ENCODE results near the gene RACK1. TPM values are rescaled to one million over a fixed set of nuclear protein-coding genes. Genes with fewer than 3 reads are reported as not detected.

RACK1 gene
- total RNA-seq, 1 experiment from 2014 or later, result 2,552 TPM

GRCh38 chr5:181259283-181259682 lies 15.6 kb upstream of the RACK1 start:
- Histone ChIP-seq H3K14ac (ENCODE audit: insufficient read depth, low read length) (no peak overlapping the region), H2BK20ac (ENCODE audit: low read depth, low read length, poor library complexity, severe bottlenecking) (no peak overlapping the region), H2BK120ac (ENCODE audit: low read depth, low read length, poor library complexity, severe bottlenecking) (no peak overlapping the region), H3K56ac (ENCODE audit: insufficient read length, low read depth, low read length) (no peak overlapping the region), H3K4me1 (ENCODE audit: insufficient read depth, low read length) (peaks cover 2% of the 10 kb centered on the region; the same call in 1 of the 2 replicates), H2AK5ac (ENCODE audit: insufficient read length, low read length) (no peak overlapping the region), H3K18ac (ENCODE audit: insufficient read length, low read depth, low read length) (no peak overlapping the region), H4K8ac (replicated peaks; ENCODE audit: insufficient read length, low read depth, low read length) (no peak overlapping the region), H2BK5ac (ENCODE audit: insufficient read length, low read length) (no peak overlapping the region), H4K91ac (ENCODE audit: insufficient read length, low read depth, low read length) (no peak overlapping the region), H3K79me1 (ENCODE audit: insufficient read depth, low read depth, low read length, poor library complexity, severe bottlenecking) (peaks cover 4% of the 10 kb centered on the region), H3K23me2 (ENCODE audit: insufficient read length, low read depth, low read length, poor library complexity, severe bottlenecking) (peaks cover 17% of the 10 kb centered on the region), H3T11ph (ENCODE audit: low read length) (no peak overlapping the region), H2BK15ac (ENCODE audit: low read depth, low read length) (no peak overlapping the region), H3K4ac (ENCODE audit: low read depth, low read length) (no peak overlapping the region), H3K4me2 (ENCODE audit: insufficient read depth, insufficient read length, low read length) (peak overlapping the region; percentile 99), H3K27me3 (ENCODE audit: insufficient read depth, low read length) (no peaks in the 10 kb centered on the region), H4K5ac (ENCODE audit: insufficient read length, low read depth, low read length) (no peak overlapping the region), H3K27ac (ENCODE audit: insufficient read length, low read depth, low read length) (no peak overlapping the region), H3K23ac (ENCODE audit: insufficient read length, low read depth, low read length) (no peak overlapping the region), H2BK12ac (ENCODE audit: insufficient read length, low read depth, low read length) (no peak overlapping the region), H2AFZ (ENCODE audit: low read length) (no peak overlapping the region), H4K20me1 (ENCODE audit: control insufficient read depth, insufficient read depth, insufficient read length) (no peaks in the 10 kb centered on the region), H3K9me3 (ENCODE audit: control insufficient read depth, low read depth, low read length) (no peaks in the 10 kb centered on the region), H3K9ac (ENCODE audit: extremely low read depth, insufficient read length, low read length) (peak overlapping the region; percentile 64), H3K79me2 (ENCODE audit: insufficient read depth, low read length) (peaks cover 6% of the 10 kb centered on the region)
- Mint-ChIP-seq H3K27me3 (ENCODE audit: low read depth) (no peaks in the 10 kb centered on the region), H3K36me3 (ENCODE audit: insufficient read depth in 1 of 3, low read depth in 3 of 3) (peaks cover 14 to 37% (median 33%) of the 10 kb centered on the region in 3 experiments; a peak in 6 of 7 replicates), H3K4me3 (peak overlapping the region; percentile 89 to 93), H3K4me1 (peaks cover 21 to 22% of the 10 kb centered on the region in 2 experiments), H3K27ac (no peak overlapping the region), H3K9me3 (no peaks in the 10 kb centered on the region)
- no CpG with 5 or more reads among the region's 2 CpGs for WGBS (ENCODE audit: extremely low coverage, insufficient read length, low lambda C conversion rate)
- TF ChIP-seq CTCF (conservative IDR thresholded peaks at IDR 0.05), result no peak
- DNase-seq, result peak; percentile 8

Measured in H9 (cell line).